K562 (cell line): Measurements from ENCODE around the gene PLCB3. TPM values are rescaled to one million over a fixed set of nuclear protein-coding genes. Genes with fewer than 3 reads are reported as not detected.

Experiments
- ARID1B ChIP-seq: fragments of 450-650 bp; IDR thresholded peaks from 2 replicates; pipeline ENCODE4 v1.6.1; 2016; ENCODE audit warnings: antibody characterized with exemption, mild to moderate bottlenecking, inconsistent platforms
- BMI1 ChIP-seq: fragments of 150-350 bp; IDR thresholded peaks from 2 replicates; pipeline ENCODE4 v1.6.1; 2014; ENCODE audit warnings: low read length
- HNRNPK ChIP-seq: fragments of 200-400 bp; formaldehyde crosslinking; IDR thresholded peaks from one replicate; pipeline ENCODE4 v1.6.1; 2018; ENCODE audit warnings: mild to moderate bottlenecking, low read depth, low read length; ENCODE audit not compliant: poor library complexity, severe bottlenecking
- HNRNPUL1 ChIP-seq: fragments of 200-400 bp; formaldehyde crosslinking; IDR thresholded peaks from 2 replicates; pipeline ENCODE4 v1.6.1; 2017; ENCODE audit warnings: low read length
- KDM5B ChIP-seq: fragments of 200-600 bp; sonication (generic); IDR thresholded peaks from 2 replicates; pipeline ENCODE4 v1.6.1; 2012; ENCODE audit warnings: low read depth, mild to moderate bottlenecking, moderate library complexity, low read length, control low read depth, inconsistent platforms; ENCODE audit not compliant: insufficient replicate concordance
- NCOA6 ChIP-seq: fragments of 450-650 bp; IDR thresholded peaks from 2 replicates; pipeline ENCODE4 v1.6.1; 2017; ENCODE audit warnings: mild to moderate bottlenecking
- NFIX ChIP-seq: fragments of 250-450 bp; sonication (Bioruptor Pico); IDR thresholded peaks from 2 replicates; pipeline ENCODE4 v1.4.0; 2020; ENCODE audit warnings: low read depth, mild to moderate bottlenecking, moderate library complexity
- NR2C1 ChIP-seq, 2 experiments: fragments of 450-650 bp; IDR thresholded peaks; 2 replicates each; pipeline ENCODE4 v1.6.1; 2017; ENCODE audit warnings: mild to moderate bottlenecking in 2 of 2, antibody characterized with exemption in 1 of 2, inconsistent platforms in 1 of 2, missing compliant biosample characterization in 1 of 2, missing genetic modification characterization in 1 of 2
- NR2C2 ChIP-seq, 2 experiments: fragments of 200-800 bp in 1 of 2; sonication (Bioruptor generic) in 1 of 2; sonication (generic) in 1 of 2; formaldehyde crosslinking in 1 of 2; IDR thresholded peaks; 2 replicates each; pipeline versions ENCODE4 v1.6.1 to v1.8.0; 2016 to 2022; ENCODE audit warnings: mild to moderate bottlenecking in 1 of 2, missing compliant biosample characterization in 1 of 2, missing genetic modification characterization in 1 of 2, missing genetic modification reagents in 1 of 2
- SIN3B ChIP-seq: fragments of 450-650 bp; IDR thresholded peaks from 2 replicates; pipeline ENCODE4 v1.6.1; 2017; ENCODE audit warnings: low read depth, mild to moderate bottlenecking, moderate library complexity
- SMARCE1 ChIP-seq: fragments of 450-650 bp; IDR thresholded peaks from 2 replicates; pipeline ENCODE4 v1.7.1; 2016; ENCODE audit warnings: mild to moderate bottlenecking
- TBP ChIP-seq: optimal IDR thresholded peaks from 2 replicates; pipeline ENCODE3; 2011; ENCODE audit warnings: low read depth, low read length, improper control_type of control experiment
- ZNF197 ChIP-seq: fragments of 200-800 bp; sonication (Bioruptor generic); IDR thresholded peaks from 2 replicates; pipeline ENCODE4 v1.6.1; 2016; ENCODE audit warnings: low read depth, missing genetic modification characterization, missing compliant biosample characterization
- ZNF778 ChIP-seq: fragments of 450-650 bp; formaldehyde crosslinking; IDR thresholded peaks from 2 replicates; pipeline ENCODE4 v1.4.0; 2020; ENCODE audit warnings: mild to moderate bottlenecking, moderate library complexity
- ZNF830 ChIP-seq: fragments of 250-450 bp; sonication (Bioruptor Pico); IDR thresholded peaks from 2 replicates; pipeline ENCODE4 v1.5.0; 2021; ENCODE audit warnings: mild to moderate bottlenecking
- polyA plus RNA-seq, 8 experiments: library from polyadenylated mRNA; depleted of rRNA in 4 of 8; stranded (reverse) in 5 of 8; unstranded in 3 of 8; fragments of >200 nt; fragmentation: Nextera tagmentation in 2 of 8; fragmentation: Illumina TruSeq in 1 of 8; extraction: Ambion mirVana in 2 of 8; extraction: Trizol in 1 of 8; gene quantifications; 2 replicates each; pipeline versions ENCODE4 v1.2.1 to v1.2.3, GENCODE V29; 2011 to 2014; ENCODE audit warnings: inconsistent platforms in 1 of 8, missing spikeins in 1 of 8
- total RNA-seq, 7 experiments: library from RNA; depleted of rRNA in 6 of 7; stranded (reverse); fragments of >200 nt in 6 of 7; fragmentation: Illumina TruSeq in 2 of 7; extraction: Trizol in 2 of 7; gene quantifications; 2 replicates each; pipeline versions ENCODE4 v1.2.1 to v1.2.3, GENCODE V29; 2011 to 2021; ENCODE audit warnings: low replicate concordance in 1 of 7
- TF ChIP-seq, protein P1 (sequence below): sonication (generic); formaldehyde crosslinking; IDR thresholded peaks from 2 replicates; pipeline ENCODE4 v1.8.0; 2022; ENCODE audit warnings: missing genetic modification reagents, mild to moderate bottlenecking, moderate library complexity, borderline replicate concordance
- TF ChIP-seq, protein P2 (sequence below): fragments of 150-350 bp; conservative IDR thresholded peaks from 2 replicates; pipeline ENCODE4 v1.6.1; 2014; ENCODE audit warnings: low read length
- TF ChIP-seq, protein P3 (sequence below): sonication (generic); formaldehyde crosslinking; IDR thresholded peaks from 2 replicates; pipeline ENCODE4 v1.8.1; 2022; ENCODE audit warnings: missing genetic modification reagents
- TF ChIP-seq, protein P4 (sequence below): fragments of 450-650 bp; IDR thresholded peaks from 2 replicates; pipeline ENCODE4 v1.6.1; 2016; ENCODE audit warnings: mild to moderate bottlenecking

PLCB3 gene
- total and polyA plus RNA-seq, 9 of the 15 experiments (the other 6 are each of a cell fraction or from before 2014, with no cell fraction given): 0.31 to 44.8 (median 14.6) TPM

DNA sequence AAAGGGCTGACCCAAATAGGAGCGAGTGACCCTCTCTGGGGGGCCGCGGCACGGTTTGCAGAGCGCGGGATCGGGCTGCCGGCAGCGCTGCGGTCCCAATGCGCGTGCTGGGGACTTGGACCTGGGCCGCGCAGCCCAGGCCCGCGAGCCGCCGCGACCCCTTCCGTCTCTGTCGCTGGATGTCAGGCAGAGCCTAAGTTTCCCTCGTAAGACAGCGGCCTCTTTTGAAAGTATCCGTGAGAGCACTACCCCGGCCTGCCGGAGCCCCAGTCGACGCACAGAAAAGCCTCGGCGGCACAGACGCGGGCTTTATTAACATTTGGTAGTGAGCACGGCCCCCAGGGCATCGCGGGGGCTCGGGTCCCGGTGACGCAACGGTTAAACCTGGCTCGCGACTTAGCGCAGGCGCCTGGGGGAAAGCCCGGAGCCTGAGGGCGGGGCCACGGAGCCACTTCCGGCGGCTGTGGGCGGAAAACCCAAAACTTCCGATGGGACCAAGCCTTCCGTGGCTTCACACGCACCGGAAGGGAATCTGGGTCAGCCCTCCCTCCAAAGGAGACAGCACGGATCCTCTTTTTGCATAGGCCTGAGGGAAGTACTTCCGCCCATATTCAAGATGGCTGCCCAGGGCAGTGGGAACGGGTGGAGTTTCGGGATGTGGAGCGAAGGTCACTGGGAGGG is 18.4 kb downstream of the PLCB3 start (continued):
- TF ChIP-seq HNRNPK (no peak), ZNF830 (CRISPR knock-in tag) (peak; percentile 93; the same call in 1 of the 2 replicates), SIN3B (no peak; the same call in 1 of the 2 replicates), HNRNPUL1 (no peak), KDM5B (no peak), ARID1B (no peak), NR2C2 (CRISPR knock-in tag; IDR thresholded peaks at IDR 0.05) (peak; percentile 99), NR2C2 (tag; IDR thresholded peaks at IDR 0.05) (peak; percentile 99), NR2C1 (IDR thresholded peaks at IDR 0.05) (peak; percentile 100), NR2C1 (tag; IDR thresholded peaks at IDR 0.05) (peak; percentile 100), TBP (peak; percentile 75), BMI1 (no peak), NFIX (CRISPR knock-in tag) (no peak), SMARCE1 (no peak), ZNF197 (CRISPR knock-in tag) (peak; percentile 34; the same call in 1 of the 2 replicates), NCOA6 (no peak), ZNF778 (CRISPR knock-in tag) (no peak)
- TF ChIP-seq, protein P1, sequence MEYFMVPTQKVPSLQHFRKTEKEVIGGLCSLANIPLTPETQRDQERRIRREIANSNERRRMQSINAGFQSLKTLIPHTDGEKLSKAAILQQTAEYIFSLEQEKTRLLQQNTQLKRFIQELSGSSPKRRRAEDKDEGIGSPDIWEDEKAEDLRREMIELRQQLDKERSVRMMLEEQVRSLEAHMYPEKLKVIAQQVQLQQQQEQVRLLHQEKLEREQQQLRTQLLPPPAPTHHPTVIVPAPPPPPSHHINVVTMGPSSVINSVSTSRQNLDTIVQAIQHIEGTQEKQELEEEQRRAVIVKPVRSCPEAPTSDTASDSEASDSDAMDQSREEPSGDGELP (CRISPR knock-in tag): no peak
- TF ChIP-seq, protein P2, sequence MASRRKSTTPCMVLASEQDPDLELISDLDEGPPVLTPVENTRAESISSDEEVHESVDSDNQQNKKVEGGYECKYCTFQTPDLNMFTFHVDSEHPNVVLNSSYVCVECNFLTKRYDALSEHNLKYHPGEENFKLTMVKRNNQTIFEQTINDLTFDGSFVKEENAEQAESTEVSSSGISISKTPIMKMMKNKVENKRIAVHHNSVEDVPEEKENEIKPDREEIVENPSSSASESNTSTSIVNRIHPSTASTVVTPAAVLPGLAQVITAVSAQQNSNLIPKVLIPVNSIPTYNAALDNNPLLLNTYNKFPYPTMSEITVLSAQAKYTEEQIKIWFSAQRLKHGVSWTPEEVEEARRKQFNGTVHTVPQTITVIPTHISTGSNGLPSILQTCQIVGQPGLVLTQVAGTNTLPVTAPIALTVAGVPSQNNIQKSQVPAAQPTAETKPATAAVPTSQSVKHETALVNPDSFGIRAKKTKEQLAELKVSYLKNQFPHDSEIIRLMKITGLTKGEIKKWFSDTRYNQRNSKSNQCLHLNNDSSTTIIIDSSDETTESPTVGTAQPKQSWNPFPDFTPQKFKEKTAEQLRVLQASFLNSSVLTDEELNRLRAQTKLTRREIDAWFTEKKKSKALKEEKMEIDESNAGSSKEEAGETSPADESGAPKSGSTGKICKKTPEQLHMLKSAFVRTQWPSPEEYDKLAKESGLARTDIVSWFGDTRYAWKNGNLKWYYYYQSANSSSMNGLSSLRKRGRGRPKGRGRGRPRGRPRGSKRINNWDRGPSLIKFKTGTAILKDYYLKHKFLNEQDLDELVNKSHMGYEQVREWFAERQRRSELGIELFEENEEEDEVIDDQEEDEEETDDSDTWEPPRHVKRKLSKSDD: 0 out of 2 replicates have a peak, but pooled peaks have one; percentile 12
- TF ChIP-seq, protein P3, sequence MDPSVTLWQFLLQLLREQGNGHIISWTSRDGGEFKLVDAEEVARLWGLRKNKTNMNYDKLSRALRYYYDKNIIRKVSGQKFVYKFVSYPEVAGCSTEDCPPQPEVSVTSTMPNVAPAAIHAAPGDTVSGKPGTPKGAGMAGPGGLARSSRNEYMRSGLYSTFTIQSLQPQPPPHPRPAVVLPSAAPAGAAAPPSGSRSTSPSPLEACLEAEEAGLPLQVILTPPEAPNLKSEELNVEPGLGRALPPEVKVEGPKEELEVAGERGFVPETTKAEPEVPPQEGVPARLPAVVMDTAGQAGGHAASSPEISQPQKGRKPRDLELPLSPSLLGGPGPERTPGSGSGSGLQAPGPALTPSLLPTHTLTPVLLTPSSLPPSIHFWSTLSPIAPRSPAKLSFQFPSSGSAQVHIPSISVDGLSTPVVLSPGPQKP: no peak
- TF ChIP-seq, protein P4, sequence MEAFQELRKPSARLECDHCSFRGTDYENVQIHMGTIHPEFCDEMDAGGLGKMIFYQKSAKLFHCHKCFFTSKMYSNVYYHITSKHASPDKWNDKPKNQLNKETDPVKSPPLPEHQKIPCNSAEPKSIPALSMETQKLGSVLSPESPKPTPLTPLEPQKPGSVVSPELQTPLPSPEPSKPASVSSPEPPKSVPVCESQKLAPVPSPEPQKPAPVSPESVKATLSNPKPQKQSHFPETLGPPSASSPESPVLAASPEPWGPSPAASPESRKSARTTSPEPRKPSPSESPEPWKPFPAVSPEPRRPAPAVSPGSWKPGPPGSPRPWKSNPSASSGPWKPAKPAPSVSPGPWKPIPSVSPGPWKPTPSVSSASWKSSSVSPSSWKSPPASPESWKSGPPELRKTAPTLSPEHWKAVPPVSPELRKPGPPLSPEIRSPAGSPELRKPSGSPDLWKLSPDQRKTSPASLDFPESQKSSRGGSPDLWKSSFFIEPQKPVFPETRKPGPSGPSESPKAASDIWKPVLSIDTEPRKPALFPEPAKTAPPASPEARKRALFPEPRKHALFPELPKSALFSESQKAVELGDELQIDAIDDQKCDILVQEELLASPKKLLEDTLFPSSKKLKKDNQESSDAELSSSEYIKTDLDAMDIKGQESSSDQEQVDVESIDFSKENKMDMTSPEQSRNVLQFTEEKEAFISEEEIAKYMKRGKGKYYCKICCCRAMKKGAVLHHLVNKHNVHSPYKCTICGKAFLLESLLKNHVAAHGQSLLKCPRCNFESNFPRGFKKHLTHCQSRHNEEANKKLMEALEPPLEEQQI: no peak
